MCF 10A (cell line): ENCODE results near the gene HPSE2. TPM values are rescaled to one million over a fixed set of nuclear protein-coding genes. Genes with fewer than 3 reads are reported as not detected.
A peak's percentile ranks its signal among the peaks of the same experiment; 100 is the strongest.

Experiments
- BruUV-seq: library from RNA; stranded (reverse); fragments of 400-500 nt; replicated peaks from 2 replicates; lab custom pipeline; 2021; lab: Mats Ljungman, UMichigan
- CTCF ChIA-PET: fragments of 300-600 bp; sonication (Branson Sonifier 250); formaldehyde crosslinking; extraction: SDS; loops from one replicate; lab custom pipeline; 2021; ENCODE audit warnings: antibody characterized with exemption, inconsistent platforms; lab: Yijun Ruan, JAX
- POLR2A ChIA-PET: fragments of 300-600, 350-650 bp; sonication (Branson Sonifier 250); formaldehyde crosslinking; extraction: SDS; loops from one replicate; lab custom pipeline; 2020; ENCODE audit warnings: antibody characterized with exemption, inconsistent platforms; lab: Yijun Ruan, JAX
- DNase-seq: peaks from one replicate; pipeline ENCODE4 v3.0.0-alpha.2; 2018; ENCODE audit not compliant: unreplicated experiment
- H3K27ac Mint-ChIP-seq: one replicate; pipeline ENCODE4 v1.8.0; 2022; ENCODE audit warnings: mild to moderate bottlenecking, low read depth, mixed read lengths; ENCODE audit not compliant: unreplicated experiment
- H3K27me3 Mint-ChIP-seq: one replicate; pipeline ENCODE4 v1.8.0; 2022; ENCODE audit warnings: mixed read lengths; ENCODE audit not compliant: insufficient read depth, unreplicated experiment
- H3K36me3 Mint-ChIP-seq: one replicate; pipeline ENCODE4 v1.8.0; 2022; ENCODE audit warnings: mild to moderate bottlenecking, moderate library complexity, mixed read lengths; ENCODE audit not compliant: insufficient read depth, unreplicated experiment
- H3K4me1 Mint-ChIP-seq: one replicate; pipeline ENCODE4 v1.8.0; 2022; ENCODE audit warnings: mixed read lengths; ENCODE audit not compliant: insufficient read depth, unreplicated experiment
- H3K4me3 Mint-ChIP-seq: one replicate; pipeline ENCODE4 v1.8.0; 2022; ENCODE audit warnings: mild to moderate bottlenecking, moderate library complexity, mixed read lengths; ENCODE audit not compliant: unreplicated experiment
- H3K9me3 Mint-ChIP-seq: one replicate; pipeline ENCODE4 v1.8.0; 2022; ENCODE audit warnings: mixed read lengths; ENCODE audit not compliant: unreplicated experiment
- intact Hi-C: fragments of 100-400 bp; cut with micrococcal nuclease; formaldehyde crosslinking; loops from 2 replicates; pipeline ENCODE4 v1.14.1; 2022
- total RNA-seq: library from RNA; stranded (reverse); gene quantifications from 2 replicates; pipeline ENCODE4 v1.2.3, GENCODE V29; 2022
- TF ChIP-seq, protein P1 (sequence below): fragments of 200-600 bp; IDR thresholded peaks from one replicate; pipeline ENCODE4 v1.8.0; 2022; ENCODE audit warnings: antibody characterized with exemption, mild to moderate bottlenecking; ENCODE audit not compliant: unreplicated experiment

Gene HPSE2
- total RNA-seq, 1 experiment from 2014 or later: not detected

- POLR2A ChIA-PET: no interaction called here
- H3K27ac Mint-ChIP-seq: no peak overlapping the region
- no peaks in the 10 kb centered on the region for H3K27me3 Mint-ChIP-seq
- H3K9me3 Mint-ChIP-seq: peaks cover 22% of the 10 kb centered on the region
- no peaks in the 10 kb centered on the region for H3K4me1 Mint-ChIP-seq
- intact Hi-C loops: no loop called here
- TF ChIP-seq, protein P1, sequence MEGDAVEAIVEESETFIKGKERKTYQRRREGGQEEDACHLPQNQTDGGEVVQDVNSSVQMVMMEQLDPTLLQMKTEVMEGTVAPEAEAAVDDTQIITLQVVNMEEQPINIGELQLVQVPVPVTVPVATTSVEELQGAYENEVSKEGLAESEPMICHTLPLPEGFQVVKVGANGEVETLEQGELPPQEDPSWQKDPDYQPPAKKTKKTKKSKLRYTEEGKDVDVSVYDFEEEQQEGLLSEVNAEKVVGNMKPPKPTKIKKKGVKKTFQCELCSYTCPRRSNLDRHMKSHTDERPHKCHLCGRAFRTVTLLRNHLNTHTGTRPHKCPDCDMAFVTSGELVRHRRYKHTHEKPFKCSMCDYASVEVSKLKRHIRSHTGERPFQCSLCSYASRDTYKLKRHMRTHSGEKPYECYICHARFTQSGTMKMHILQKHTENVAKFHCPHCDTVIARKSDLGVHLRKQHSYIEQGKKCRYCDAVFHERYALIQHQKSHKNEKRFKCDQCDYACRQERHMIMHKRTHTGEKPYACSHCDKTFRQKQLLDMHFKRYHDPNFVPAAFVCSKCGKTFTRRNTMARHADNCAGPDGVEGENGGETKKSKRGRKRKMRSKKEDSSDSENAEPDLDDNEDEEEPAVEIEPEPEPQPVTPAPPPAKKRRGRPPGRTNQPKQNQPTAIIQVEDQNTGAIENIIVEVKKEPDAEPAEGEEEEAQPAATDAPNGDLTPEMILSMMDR: no peak
- no peaks in the 10 kb centered on the region for H3K36me3 Mint-ChIP-seq
- CTCF ChIA-PET: no interaction called here
- BruUV-seq: no TSS peak
- DNase-seq: peak; percentile 25
- no peak overlapping the region for H3K4me3 Mint-ChIP-seq
Observed at GRCh38 chr10:98536551-98536950, 699.1 kb downstream of the HPSE2 start.

- ChIA-PET CTCF (interaction anchor here (0.6 kb wide), 1 partner anchor 21 kb away, joined by 3 read pairs; no protein-coding TSS in a partner anchor), POLR2A (no interaction called here)
- Mint-ChIP-seq H3K27ac (no peak overlapping the region), H3K9me3 (peaks cover 9% of the 10 kb centered on the region), H3K4me1 (no peaks in the 10 kb centered on the region), H3K36me3 (no peaks in the 10 kb centered on the region), H3K4me3 (no peak overlapping the region), H3K27me3 (peaks cover 13% of the 10 kb centered on the region)
- DNase-seq: no peak
- intact Hi-C loops: no loop called here
- BruUV-seq: no TSS peak
- TF ChIP-seq, protein P1: no peak
Observed at GRCh38 chr10:98533746-98534445, 701.8 kb downstream of the HPSE2 start.

DNA sequence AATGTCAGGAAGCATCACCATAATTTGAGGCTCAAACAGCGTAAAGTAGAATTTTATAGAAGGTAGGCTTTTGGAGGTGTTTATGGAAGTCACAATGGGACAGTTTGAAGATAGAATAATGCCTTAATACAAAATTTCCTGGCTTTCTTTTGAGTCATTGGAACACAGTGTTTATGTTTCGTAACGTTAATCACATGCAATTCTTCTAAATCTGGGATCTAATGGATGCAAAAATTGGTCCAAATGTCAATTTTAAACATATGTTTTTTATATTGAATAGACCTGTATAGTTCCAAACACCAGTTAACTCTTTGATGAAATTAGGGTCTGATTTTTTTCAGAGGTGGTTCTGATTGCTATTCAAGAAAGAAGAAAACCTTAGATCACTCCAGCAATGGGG, 702.4 kb downstream of the HPSE2 start:
- ChIA-PET CTCF (no interaction called here), POLR2A (interaction anchor here (0.5 kb wide), 1 partner anchor 299 kb away, joined by 3 read pairs; no protein-coding TSS in a partner anchor)
- Mint-ChIP-seq H3K4me3 (no peak overlapping the region), H3K27me3 (peaks cover 13% of the 10 kb centered on the region), H3K27ac (no peak overlapping the region), H3K9me3 (peaks cover 9% of the 10 kb centered on the region), H3K36me3 (no peaks in the 10 kb centered on the region), H3K4me1 (no peaks in the 10 kb centered on the region)
- BruUV-seq: no TSS peak
- TF ChIP-seq, protein P1: no peak
- no peak for DNase-seq
- intact Hi-C loops: no loop called here

GRCh38 chr10:98528805-98529183, 706.9 kb downstream of the HPSE2 start:
- Mint-ChIP-seq H3K27ac (no peak overlapping the region), H3K36me3 (no peaks in the 10 kb centered on the region), H3K27me3 (peaks cover 13% of the 10 kb centered on the region), H3K4me3 (no peak overlapping the region), H3K9me3 (no peaks in the 10 kb centered on the region), H3K4me1 (no peaks in the 10 kb centered on the region)
- no TSS peak for BruUV-seq
- intact Hi-C loops: no loop called here
- DNase-seq: no peak
- ChIA-PET POLR2A (no interaction called here), CTCF (no interaction called here)
- TF ChIP-seq, protein P1: no peak
